ENCODE results near the gene ADAMTS18. TPM values are rescaled to one million over a fixed set of nuclear protein-coding genes. Genes with fewer than 3 reads are reported as not detected.

The ADAMTS18 gene
- total RNA-seq, 4 donors from 2014 or later = 0.20 to 0.79 (median 0.27) TPM; not detected in 1

DNA sequence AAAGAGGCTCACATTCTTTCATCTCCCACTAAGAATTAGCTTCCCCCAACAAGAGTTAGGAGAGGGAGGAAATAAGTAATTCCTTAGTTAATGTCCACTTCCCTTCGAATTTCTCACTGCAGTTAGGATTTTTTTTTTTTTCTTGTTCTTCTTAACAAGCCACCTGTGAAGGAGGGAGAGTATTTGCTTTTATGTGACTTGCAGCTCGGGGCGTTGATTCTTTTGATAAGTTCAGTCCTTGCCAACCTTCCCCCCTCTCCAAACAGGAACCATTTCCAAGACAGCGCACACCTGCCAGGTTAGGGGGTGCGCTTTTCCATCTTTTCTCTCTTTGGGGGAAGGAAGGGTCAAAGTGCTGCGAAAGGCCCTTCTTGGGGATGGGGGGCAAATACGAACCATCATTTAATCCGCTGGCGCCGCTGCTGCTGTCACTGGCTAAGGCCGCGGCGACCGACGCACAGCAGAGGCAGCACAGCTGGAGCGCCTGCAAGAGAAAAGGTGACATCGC is 758 bp downstream of the ADAMTS18 start:
- intact Hi-C loops (cut with DNase I; ENCODE audit: low total_unique reads) = no loop called here
- 0 to 13% methylated on average over 3 to 17 of the region's 17 CpGs for WGBS, 2 donors (ENCODE audit: low coverage in 1 of 2)
- Histone ChIP-seq H3K4me3 (no peak overlapping the region), H3K4me1 (peaks cover 0 to under 1% (median 0%) of the 10 kb centered on the region in 4 donors), H3K27me3 (peaks cover 57% of the 10 kb centered on the region), H3K9me3 (no peaks in the 10 kb centered on the region), H3K27ac (no peak overlapping the region), H3K36me3 (no peaks in the 10 kb centered on the region)
- DNase-seq = no peak
- in situ Hi-C loops (cut with MboI; ENCODE audit: low pct_ligation_motif_present in 1 of 4, low pct_unique_long_range_greater_than_20kb in 1 of 4, low sequenced_read_pairs in 3 of 4) = no loop called here
- TF ChIP-seq EP300 (IDR thresholded peaks at IDR 0.05; ENCODE audit: low read depth) (no peak), POLR2AphosphoS5 (IDR thresholded peaks at IDR 0.05) (no peak), POLR2A (IDR thresholded peaks at IDR 0.05) (no peak)
- TF ChIP-seq, protein P1, sequence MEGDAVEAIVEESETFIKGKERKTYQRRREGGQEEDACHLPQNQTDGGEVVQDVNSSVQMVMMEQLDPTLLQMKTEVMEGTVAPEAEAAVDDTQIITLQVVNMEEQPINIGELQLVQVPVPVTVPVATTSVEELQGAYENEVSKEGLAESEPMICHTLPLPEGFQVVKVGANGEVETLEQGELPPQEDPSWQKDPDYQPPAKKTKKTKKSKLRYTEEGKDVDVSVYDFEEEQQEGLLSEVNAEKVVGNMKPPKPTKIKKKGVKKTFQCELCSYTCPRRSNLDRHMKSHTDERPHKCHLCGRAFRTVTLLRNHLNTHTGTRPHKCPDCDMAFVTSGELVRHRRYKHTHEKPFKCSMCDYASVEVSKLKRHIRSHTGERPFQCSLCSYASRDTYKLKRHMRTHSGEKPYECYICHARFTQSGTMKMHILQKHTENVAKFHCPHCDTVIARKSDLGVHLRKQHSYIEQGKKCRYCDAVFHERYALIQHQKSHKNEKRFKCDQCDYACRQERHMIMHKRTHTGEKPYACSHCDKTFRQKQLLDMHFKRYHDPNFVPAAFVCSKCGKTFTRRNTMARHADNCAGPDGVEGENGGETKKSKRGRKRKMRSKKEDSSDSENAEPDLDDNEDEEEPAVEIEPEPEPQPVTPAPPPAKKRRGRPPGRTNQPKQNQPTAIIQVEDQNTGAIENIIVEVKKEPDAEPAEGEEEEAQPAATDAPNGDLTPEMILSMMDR (IDR thresholded peaks at IDR 0.05) = no peak

DNA sequence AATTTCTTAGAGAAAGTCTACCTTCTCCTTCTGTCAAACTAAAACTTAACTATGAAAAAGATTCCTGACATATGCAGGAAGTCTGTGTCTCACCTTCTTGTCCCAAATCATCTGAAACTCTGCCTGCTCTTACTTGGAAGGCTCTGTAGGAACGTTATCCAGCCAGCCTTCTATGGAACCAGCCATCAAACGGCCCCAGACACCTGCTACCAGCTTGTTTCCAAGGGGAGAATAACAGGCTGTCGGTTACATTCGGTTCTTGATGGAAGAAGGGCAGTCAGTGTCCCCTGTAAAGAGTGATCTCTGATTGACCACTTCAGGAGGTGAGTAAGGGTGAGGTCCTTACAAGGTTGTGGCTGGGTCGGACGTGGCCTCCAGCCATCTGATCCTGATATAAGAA is 1.7 kb downstream of the ADAMTS18 start:
- in situ Hi-C loops (cut with MboI; ENCODE audit: low pct_ligation_motif_present in 1 of 4, low pct_unique_long_range_greater_than_20kb in 1 of 4, low sequenced_read_pairs in 3 of 4) (no loop called here), intact Hi-C loops (cut with DNase I; ENCODE audit: low total_unique reads) (no loop called here)
- Histone ChIP-seq H3K27ac (no peak overlapping the region), H3K9me3 (no peaks in the 10 kb centered on the region), H3K4me3 (no peak overlapping the region), H3K4me1 (no peaks in the 10 kb centered on the region), H3K36me3 (no peaks in the 10 kb centered on the region), H3K27me3 (peaks cover 57% of the 10 kb centered on the region)
- WGBS, 2 donors (ENCODE audit: low coverage in 1 of 2) = 20% methylated on average over 6 of the region's 6 CpGs; no CpG with 5 or more reads in 1 of the 2 donors
- no peak for TF ChIP-seq EP300 (IDR thresholded peaks at IDR 0.05; ENCODE audit: low read depth)
- no peak for TF ChIP-seq POLR2A (IDR thresholded peaks at IDR 0.05)
- TF ChIP-seq, protein P1 (IDR thresholded peaks at IDR 0.05) = no peak
- no peak for TF ChIP-seq POLR2AphosphoS5 (IDR thresholded peaks at IDR 0.05)
- no peak for DNase-seq

DNA sequence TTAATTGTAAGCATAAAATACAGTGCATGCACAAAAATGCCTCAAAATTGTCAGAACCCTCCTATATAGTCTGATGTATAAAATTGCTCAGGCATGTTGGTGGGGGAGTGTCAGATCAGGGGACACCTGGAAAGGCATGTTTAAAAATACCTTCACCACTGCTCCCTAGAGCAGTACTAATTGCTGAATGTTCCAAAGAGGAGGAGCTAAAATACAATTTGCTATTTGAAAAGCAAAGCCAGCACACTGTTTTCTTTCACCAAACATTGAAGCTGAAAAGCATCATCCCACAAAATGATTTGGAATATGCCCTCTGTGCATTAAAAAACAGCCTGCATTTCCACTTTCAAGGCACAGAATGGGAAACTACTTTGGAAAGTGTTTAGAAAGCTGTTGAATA is 2.6 kb downstream of the ADAMTS18 start:
- H3K27ac ChIP-seq = no peak overlapping the region
- intact Hi-C loops (cut with DNase I; ENCODE audit: low total_unique reads) = no loop called here
- no peak for TF ChIP-seq EP300 (IDR thresholded peaks at IDR 0.05; ENCODE audit: low read depth)
- no peak for TF ChIP-seq POLR2AphosphoS5 (IDR thresholded peaks at IDR 0.05)
- TF ChIP-seq, protein P1 (IDR thresholded peaks at IDR 0.05) = no peak
- TF ChIP-seq POLR2A (IDR thresholded peaks at IDR 0.05) = no peak
- H3K27me3 ChIP-seq = peaks cover 56% of the 10 kb centered on the region
- H3K4me3 ChIP-seq = no peak overlapping the region
- H3K9me3 ChIP-seq = no peaks in the 10 kb centered on the region
- in situ Hi-C loops (cut with MboI; ENCODE audit: low pct_ligation_motif_present in 1 of 4, low pct_unique_long_range_greater_than_20kb in 1 of 4, low sequenced_read_pairs in 3 of 4) = no loop called here
- DNase-seq = no peak
- H3K4me1 ChIP-seq = no peaks in the 10 kb centered on the region
- H3K36me3 ChIP-seq = no peaks in the 10 kb centered on the region

DNA sequence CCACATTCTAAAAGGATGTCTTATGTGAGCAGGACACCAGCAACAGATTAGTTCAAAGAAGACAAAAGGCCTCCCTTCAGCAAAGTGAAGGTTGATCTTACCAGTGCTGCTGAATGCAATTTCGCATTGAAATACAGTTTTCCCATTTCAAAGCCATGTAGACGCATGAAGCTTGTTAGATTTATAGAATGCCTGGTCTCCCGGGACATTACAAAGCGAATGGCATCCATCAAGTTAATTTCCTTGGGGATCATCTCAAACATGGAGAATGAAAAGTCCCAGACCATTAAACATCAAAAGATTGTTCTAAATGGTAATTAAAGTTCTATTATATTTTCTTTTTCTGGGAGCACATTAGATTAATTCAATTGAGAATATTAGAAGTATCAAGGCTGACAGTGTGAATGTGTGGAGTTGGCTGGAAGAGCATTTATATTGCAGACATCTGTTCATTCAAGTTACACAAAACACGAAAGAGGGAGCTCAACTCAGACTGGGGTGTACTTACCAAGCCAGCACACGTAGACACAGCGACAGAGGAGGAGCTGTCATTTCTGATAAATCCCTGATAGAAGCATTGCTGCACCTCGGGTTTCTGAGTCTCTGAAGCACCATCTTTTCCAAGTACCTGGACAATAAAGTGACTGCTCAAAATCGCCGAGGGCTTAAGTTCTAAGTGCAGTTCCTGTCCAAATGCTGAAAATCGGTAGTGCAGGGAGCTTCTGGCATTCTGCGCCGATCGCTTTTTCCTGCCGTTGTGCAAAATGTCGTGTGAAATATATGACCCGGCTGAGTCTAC is 3.8 kb downstream of the ADAMTS18 start:
- Histone ChIP-seq H3K4me3 (no peak overlapping the region), H3K27me3 (peaks cover 49% of the 10 kb centered on the region), H3K36me3 (no peaks in the 10 kb centered on the region), H3K27ac (no peak overlapping the region), H3K4me1 (no peaks in the 10 kb centered on the region), H3K9me3 (no peaks in the 10 kb centered on the region)
- no peak for DNase-seq
- intact Hi-C loops (cut with DNase I; ENCODE audit: low total_unique reads) (no loop called here), in situ Hi-C loops (cut with MboI; ENCODE audit: low pct_ligation_motif_present in 1 of 4, low pct_unique_long_range_greater_than_20kb in 1 of 4, low sequenced_read_pairs in 3 of 4) (no loop called here)
- TF ChIP-seq EP300 (IDR thresholded peaks at IDR 0.05; ENCODE audit: low read depth) (no peak), POLR2AphosphoS5 (IDR thresholded peaks at IDR 0.05) (no peak), POLR2A (IDR thresholded peaks at IDR 0.05) (no peak)
- TF ChIP-seq, protein P1 (IDR thresholded peaks at IDR 0.05) = no peak
- 66 to 75% methylated on average over 15 to 17 of the region's 17 CpGs for WGBS, 2 donors (ENCODE audit: low coverage in 1 of 2)
